Measurements from ENCODE around the gene ERG. TPM values are rescaled to one million over a fixed set of nuclear protein-coding genes. Genes with fewer than 3 reads are reported as not detected.

ERG gene
- total and polyA plus RNA-seq, 2 of the 8 experiments (the other 6 are each of a cell fraction or from before 2014, with no cell fraction given), result 1.0 to 3.0 TPM

DNA sequence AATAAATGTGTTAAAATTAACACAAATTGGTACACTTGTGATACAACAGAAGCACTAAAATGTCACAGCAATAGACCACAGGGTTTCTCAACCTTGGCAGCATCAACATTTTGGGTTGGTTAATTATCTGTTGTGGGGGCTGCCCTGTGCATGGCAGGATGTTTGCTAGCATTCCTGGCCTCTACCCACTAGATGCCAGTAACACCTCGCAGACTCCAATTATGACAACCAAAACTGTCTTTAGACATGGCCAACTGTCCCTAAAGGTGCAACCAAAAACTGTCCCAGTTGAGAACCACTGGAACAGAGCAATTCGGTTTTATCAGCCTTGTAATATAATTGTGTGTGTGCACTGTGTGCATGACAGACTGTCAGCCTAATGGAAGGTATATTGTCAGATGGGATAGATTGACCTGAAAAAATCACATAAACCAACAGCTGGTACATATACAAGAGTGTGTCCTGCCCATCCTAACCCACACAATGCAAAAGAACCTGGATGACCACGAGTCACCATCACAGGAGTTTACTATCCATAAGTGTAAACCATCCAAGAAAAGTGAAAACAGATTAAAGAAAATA lies 13.5 kb upstream of the ERG start:
- CTCF ChIA-PET (ENCODE audit: partially characterized antibody), result interaction anchor here (0.6 kb wide), 1 partner anchor 309 kb away, joined by 4 read pairs; no protein-coding TSS in a partner anchor
- FAIRE-seq (no peak), DNase-seq (ENCODE audit: low read depth in 1 of 2, low spot score in 2 of 2) (no peak)
- no peaks in the 10 kb centered on the region for H3K79me2 ChIP-seq (ENCODE audit: control insufficient read depth in 1 of 2, insufficient read depth in 2 of 2, low read length in 2 of 2)
- H2BK5ac ChIP-seq (ENCODE audit: low read depth, low read length), result no peak overlapping the region
- no peak overlapping the region for H2BK15ac ChIP-seq (ENCODE audit: low read length)
- H4K91ac ChIP-seq (replicated peaks; ENCODE audit: insufficient read length, low read length), result no peak overlapping the region
- H2BK12ac ChIP-seq (ENCODE audit: low read depth, low read length), result no peak overlapping the region
- H4K8ac ChIP-seq (ENCODE audit: extremely low read depth, insufficient read depth, low read length), result no peak overlapping the region
- no peak overlapping the region for H3K4me3 ChIP-seq (ENCODE audit: extremely low read depth in 1 of 4, insufficient read depth in 2 of 4, low read depth in 3 of 4, low read length in 4 of 4)
- no peaks in the 10 kb centered on the region for H3K27me3 ChIP-seq (replicated peaks in 1 of 4; ENCODE audit: control insufficient read depth in 3 of 4, extremely low read depth in 1 of 4, insufficient read depth in 3 of 4, low read length in 3 of 4)
- H3K79me1 ChIP-seq (ENCODE audit: low read depth, low read length), result no peaks in the 10 kb centered on the region
- no peak overlapping the region for H4K5ac ChIP-seq (ENCODE audit: insufficient read length, low read depth, low read length)
- H2BK120ac ChIP-seq (replicated peaks; ENCODE audit: low read depth, low read length), result no peak overlapping the region
- 94% methylated on average over 3 of the region's 3 CpGs; no CpG with 5 or more reads in 1 of the 2 experiments for WGBS, 2 experiments (ENCODE audit: extremely low coverage in 1 of 2, insufficient coverage in 1 of 2, insufficient read length in 1 of 2, insufficient replicate concordance in 2 of 2, low coverage in 1 of 2, low lambda C conversion rate in 2 of 2, missing lambda C conversion rate in 1 of 2)
- POLR2A ChIA-PET (ENCODE audit: partially characterized antibody), result no interaction called here
- no peak overlapping the region for H2AK5ac ChIP-seq (ENCODE audit: low read depth, low read length)
- no peak overlapping the region for H3K56ac ChIP-seq (replicated peaks; ENCODE audit: insufficient read length, low read depth, low read length)
- H2AFZ ChIP-seq (ENCODE audit: low read length), result no peak overlapping the region
- no peak overlapping the region for H3K14ac ChIP-seq (ENCODE audit: insufficient read length)
- no peaks in the 10 kb centered on the region for H4K20me1 ChIP-seq (replicated peaks in 1 of 2; ENCODE audit: control insufficient read depth in 1 of 2, insufficient read depth in 2 of 2, low read length in 2 of 2)
- H3K23ac ChIP-seq (ENCODE audit: insufficient read length), result no peak overlapping the region
- no peak overlapping the region for H2BK20ac ChIP-seq (ENCODE audit: low read length)
- peaks cover 2% of the 10 kb centered on the region; the same call in 1 of the 2 replicates for H3K23me2 ChIP-seq (ENCODE audit: low read depth, low read length)
- peaks cover 0 to 2% (median 2%) of the 10 kb centered on the region in 4 experiments; a peak in 1 of 7 replicates for H3K4me1 ChIP-seq (replicated peaks in 1 of 4; ENCODE audit: control insufficient read depth in 3 of 4, insufficient read depth in 4 of 4, low read length in 3 of 4)
- no peak overlapping the region for H3K18ac ChIP-seq (ENCODE audit: extremely low read depth, low read length)
- no peak overlapping the region for H3K4me2 ChIP-seq (ENCODE audit: insufficient read depth in 1 of 2, low read depth in 2 of 2, low read length in 2 of 2)
- no peak overlapping the region for H3K27ac ChIP-seq (ENCODE audit: low read depth, low read length)
- no peaks in the 10 kb centered on the region for H3K9me3 ChIP-seq (ENCODE audit: insufficient read depth in 2 of 2, low read depth in 1 of 2, low read length in 1 of 2)
- no peak overlapping the region for H3K9ac ChIP-seq (replicated peaks in 1 of 4; ENCODE audit: extremely low read depth in 1 of 4, low read depth in 3 of 4, low read length in 3 of 4)
- no peaks in the 10 kb centered on the region for H3K36me3 ChIP-seq (ENCODE audit: control insufficient read depth in 2 of 4, insufficient read depth in 4 of 4, low read length in 3 of 4)
- H3K4ac ChIP-seq (replicated peaks; ENCODE audit: insufficient read length, low read depth, low read length), result no peak overlapping the region
- peak; percentile 47 to 60 for TF ChIP-seq RAD21 (IDR thresholded peaks at IDR 0.05 in 1 of 2, conservative IDR thresholded peaks at IDR 0.05 in 1 of 2; ENCODE audit: low read depth in 2 of 2, low read length in 2 of 2)

All from H1 (cell line).